ENCODE data around the gene NLRP1. TPM values are rescaled to one million over a fixed set of nuclear protein-coding genes. Genes with fewer than 3 reads are reported as not detected.

Gene NLRP1
- total and polyA plus RNA-seq, 2 of the 13 experiments (the other 11 are each of a cell fraction or from before 2014, with no cell fraction given) = 3.4 to 3.7 TPM

DNA sequence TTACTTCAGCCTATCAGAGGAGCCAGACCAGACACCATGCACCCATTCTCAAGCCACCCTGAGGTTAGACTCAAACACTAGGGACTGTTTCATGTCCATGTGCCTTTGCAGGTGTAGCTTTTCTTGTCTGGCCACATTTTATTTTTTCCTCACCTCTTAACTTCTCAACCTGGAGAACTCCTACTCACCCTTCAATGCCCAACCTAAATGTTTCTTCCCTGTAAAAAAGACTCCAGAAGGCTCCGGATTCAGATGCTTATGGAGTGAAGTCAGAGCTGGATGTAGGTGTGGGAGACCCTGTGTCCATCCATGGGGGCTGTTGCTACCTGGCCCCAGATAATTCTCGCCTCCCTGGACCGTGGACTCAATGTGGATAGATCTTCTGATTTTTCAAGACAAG, 44.0 kb upstream of the NLRP1 start (continued):
- no peak for TF ChIP-seq RERE (CRISPR knock-in tag; IDR thresholded peaks at IDR 0.05; ENCODE audit: low read depth)
- no peak for TF ChIP-seq ZZZ3 (CRISPR knock-in tag; IDR thresholded peaks at IDR 0.05; ENCODE audit: borderline replicate concordance)

DNA sequence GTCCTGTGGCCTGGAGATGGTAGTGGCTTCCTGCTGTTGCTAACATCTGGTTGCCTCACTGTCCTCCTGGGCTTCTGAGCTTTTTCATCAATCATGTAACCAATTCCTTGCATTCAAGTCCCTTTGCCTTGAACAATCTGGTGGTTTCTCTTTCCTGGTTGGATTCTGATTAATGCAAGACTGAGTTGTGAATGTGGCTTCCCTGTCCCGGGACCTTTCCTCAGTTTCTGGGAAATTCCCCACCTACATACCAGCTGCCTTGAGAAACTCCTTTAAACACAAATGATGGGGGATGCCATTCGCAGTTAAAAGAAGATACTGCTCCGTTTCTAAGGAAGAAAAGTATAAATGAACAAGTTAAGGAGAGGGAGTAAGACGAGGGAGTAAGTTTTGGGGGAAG, 39.9 kb upstream of the NLRP1 start:
- DNase-seq (ENCODE audit: low spot score) (no peak), ATAC-seq (no peak), FAIRE-seq (no peak)
- Histone ChIP-seq H3K9me3 (ENCODE audit: low read length) (no peaks in the 10 kb centered on the region), H4K20me1 (ENCODE audit: insufficient read depth, low read length) (no peaks in the 10 kb centered on the region), H3K36me3 (replicated peaks in 1 of 2; ENCODE audit: control insufficient read depth in 1 of 2, insufficient read depth in 2 of 2, low read length in 2 of 2) (no peaks in the 10 kb centered on the region), H3K4me2 (ENCODE audit: low read depth, low read length) (no peak overlapping the region), H2AFZ (ENCODE audit: low read length) (no peak overlapping the region), H3K79me2 (ENCODE audit: insufficient read depth, low read length) (no peaks in the 10 kb centered on the region), H3K27ac (ENCODE audit: extremely low read length, insufficient read depth, low read length) (no peak overlapping the region), H3K27me3 (ENCODE audit: control insufficient read depth in 1 of 2, insufficient read depth in 2 of 2, low read length in 2 of 2) (peaks cover 1 to 13% of the 10 kb centered on the region in 2 experiments; a peak in 2 of 5 replicates), H3K9ac (ENCODE audit: insufficient read depth, low read depth, low read length) (no peak overlapping the region), H3K4me3 (replicated peaks in 1 of 3; ENCODE audit: insufficient read depth in 1 of 3, low read depth in 2 of 3, low read length in 3 of 3) (no peak overlapping the region), H3K4me1 (ENCODE audit: insufficient read depth, low read length) (no peaks in the 10 kb centered on the region)
- intact Hi-C loops (cut with micrococcal nuclease; ENCODE audit: unreplicated experiment) = no loop called here
- BruUV-seq (replicated peaks) = no TSS peak
- POLR2A ChIA-PET = no interaction called here
- in situ Hi-C loops (cut with HindIII; ENCODE audit: extremely low pct_ligation_motif_present, low pct_unique_long_range_greater_than_20kb) = no loop called here
- CTCF ChIA-PET (ENCODE audit: low intra/inter-chr PET ratio, low total read pairs) = no interaction called here
- TF ChIP-seq EED (CRISPR knock-in tag; IDR thresholded peaks at IDR 0.05) = no peak
- TF ChIP-seq ZNF512B (CRISPR knock-in tag; IDR thresholded peaks at IDR 0.05; ENCODE audit: borderline replicate concordance) = no peak
- TF ChIP-seq ZSCAN29 (CRISPR knock-in tag; conservative IDR thresholded peaks at IDR 0.05) = no peak
- 0% methylated on average over 4 of the region's 4 CpGs for WGBS (ENCODE audit: low lambda C conversion rate)

Measured in HepG2 (cell line).